Left ventricle myocardium inferior (tissue), 1 donor: ENCODE data around the gene ABHD5. TPM values are rescaled to one million over a fixed set of nuclear protein-coding genes. Genes with fewer than 3 reads are reported as not detected.

Experiments
- DNase-seq: peaks from one replicate; pipeline ENCODE4 v3.0.0-alpha.2; 2020
- H3K27ac ChIP-seq: fragments of 200-600 bp; replicated peaks from 2 replicates; pipeline ENCODE4 v1.8.0; 2021
- H3K27me3 ChIP-seq: fragments of 200-600 bp; 2 replicates; pipeline ENCODE4 v1.8.0; 2021; ENCODE audit warnings: low read depth
- H3K36me3 ChIP-seq: fragments of 200-600 bp; 2 replicates; pipeline ENCODE4 v1.8.0; 2021
- H3K4me1 ChIP-seq: fragments of 200-600 bp; 2 replicates; pipeline ENCODE4 v1.8.0; 2021
- H3K4me3 ChIP-seq: fragments of 200-600 bp; 2 replicates; pipeline ENCODE4 v1.8.0; 2021; ENCODE audit warnings: mild to moderate bottlenecking, moderate library complexity
- H3K9me3 ChIP-seq: fragments of 200-600 bp; replicated peaks from 2 replicates; pipeline ENCODE4 v1.8.0; 2021
- intact Hi-C: fragments of 100-400 bp; cut with micrococcal nuclease; formaldehyde crosslinking; loops from one replicate; pipeline ENCODE4 v1.11.0; 2022
- total RNA-seq: library from RNA; stranded (reverse); fragmentation: NEBNext Ultra II Directional; extraction: Animal tissue kit (Norgen Biotek cat#: 25700); gene quantifications from one replicate; pipeline ENCODE4 v1.2.1, GENCODE V29; 2021
- TF ChIP-seq, protein P1 (sequence below): fragments of 200-600 bp; IDR thresholded peaks from 2 replicates; pipeline ENCODE4 v1.8.0; 2021; ENCODE audit warnings: antibody characterized with exemption, mild to moderate bottlenecking, borderline replicate concordance
- donor health status: DM: no; HTN: yes; CAD: no; lungs with severe emphysema.

The ABHD5 gene
- total RNA-seq, 1 donor from 2014 or later, result 24.1 TPM

DNA sequence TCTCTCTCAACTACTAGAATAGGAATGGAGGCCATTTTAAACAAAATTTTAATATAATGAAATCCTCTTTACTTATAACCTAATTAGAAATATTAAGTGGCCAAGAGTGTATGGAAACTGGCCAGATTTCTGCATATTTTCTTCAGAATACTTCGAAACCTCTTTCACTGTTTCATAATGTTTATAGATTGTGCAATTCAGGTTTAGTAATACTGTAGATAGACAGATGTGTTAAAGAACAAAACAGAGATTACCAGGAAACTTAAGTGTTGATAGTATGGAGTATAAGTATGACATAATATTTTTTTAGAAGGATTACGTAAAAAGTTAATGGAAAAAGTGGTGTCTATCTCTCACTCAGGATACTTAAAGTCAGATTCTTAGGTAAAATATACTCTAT, 4.7 kb downstream of the ABHD5 start:
- intact Hi-C loops, result no loop called here
- H3K27ac ChIP-seq, result peak overlapping the region; percentile 20
- TF ChIP-seq, protein P1, sequence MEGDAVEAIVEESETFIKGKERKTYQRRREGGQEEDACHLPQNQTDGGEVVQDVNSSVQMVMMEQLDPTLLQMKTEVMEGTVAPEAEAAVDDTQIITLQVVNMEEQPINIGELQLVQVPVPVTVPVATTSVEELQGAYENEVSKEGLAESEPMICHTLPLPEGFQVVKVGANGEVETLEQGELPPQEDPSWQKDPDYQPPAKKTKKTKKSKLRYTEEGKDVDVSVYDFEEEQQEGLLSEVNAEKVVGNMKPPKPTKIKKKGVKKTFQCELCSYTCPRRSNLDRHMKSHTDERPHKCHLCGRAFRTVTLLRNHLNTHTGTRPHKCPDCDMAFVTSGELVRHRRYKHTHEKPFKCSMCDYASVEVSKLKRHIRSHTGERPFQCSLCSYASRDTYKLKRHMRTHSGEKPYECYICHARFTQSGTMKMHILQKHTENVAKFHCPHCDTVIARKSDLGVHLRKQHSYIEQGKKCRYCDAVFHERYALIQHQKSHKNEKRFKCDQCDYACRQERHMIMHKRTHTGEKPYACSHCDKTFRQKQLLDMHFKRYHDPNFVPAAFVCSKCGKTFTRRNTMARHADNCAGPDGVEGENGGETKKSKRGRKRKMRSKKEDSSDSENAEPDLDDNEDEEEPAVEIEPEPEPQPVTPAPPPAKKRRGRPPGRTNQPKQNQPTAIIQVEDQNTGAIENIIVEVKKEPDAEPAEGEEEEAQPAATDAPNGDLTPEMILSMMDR, result no peak

GRCh38 chr3:43695863-43696262, 5.1 kb downstream of the ABHD5 start:
- Histone ChIP-seq H3K27me3 (no peaks in the 10 kb centered on the region), H3K4me3 (no peak overlapping the region), H3K27ac (peak overlapping the region; percentile 20), H3K4me1 (peaks cover 42% of the 10 kb centered on the region), H3K9me3 (no peaks in the 10 kb centered on the region), H3K36me3 (peaks cover 2% of the 10 kb centered on the region)
- TF ChIP-seq, protein P1, result no peak
- no peak for DNase-seq
- intact Hi-C loops, result no loop called here

More for the DNA sequence above, 4.7 kb downstream of the ABHD5 start:
- Histone ChIP-seq H3K4me1 (peaks cover 43% of the 10 kb centered on the region), H3K9me3 (no peaks in the 10 kb centered on the region), H3K27me3 (no peaks in the 10 kb centered on the region), H3K36me3 (no peaks in the 10 kb centered on the region), H3K4me3 (no peak overlapping the region)
- DNase-seq, result no peak

DNA sequence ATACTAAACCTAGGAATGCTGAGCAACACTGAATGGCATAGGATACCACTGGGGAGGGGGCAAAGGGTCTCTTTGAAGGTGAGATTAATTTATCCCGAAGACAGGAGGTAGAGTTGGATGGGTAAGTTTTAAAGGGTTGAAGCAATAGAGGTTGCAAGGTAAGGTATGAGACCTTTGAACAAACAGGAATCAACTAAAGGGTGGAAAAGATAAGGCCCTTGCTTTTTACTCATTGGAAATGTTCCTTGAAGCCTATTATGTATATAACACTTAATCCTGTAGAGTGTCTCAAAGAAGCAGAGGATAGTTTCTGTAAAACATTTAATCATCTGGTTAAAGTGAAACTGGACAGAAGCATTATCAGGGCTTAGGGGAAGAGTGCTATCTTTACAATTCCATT, 5.7 kb downstream of the ABHD5 start:
- no peak overlapping the region for H3K4me3 ChIP-seq
- peaks cover 8% of the 10 kb centered on the region for H3K36me3 ChIP-seq
- intact Hi-C loops, result no loop called here
- TF ChIP-seq, protein P1, result no peak
- no peaks in the 10 kb centered on the region for H3K27me3 ChIP-seq
- peaks cover 36% of the 10 kb centered on the region for H3K4me1 ChIP-seq
- DNase-seq, result no peak
- H3K9me3 ChIP-seq, result no peaks in the 10 kb centered on the region
- no peak overlapping the region for H3K27ac ChIP-seq

GRCh38 chr3:43696881-43697280, 6.1 kb downstream of the ABHD5 start:
- TF ChIP-seq, protein P1, result no peak
- Histone ChIP-seq H3K27me3 (no peaks in the 10 kb centered on the region), H3K36me3 (peaks cover 11% of the 10 kb centered on the region), H3K4me1 (peaks cover 32% of the 10 kb centered on the region), H3K4me3 (no peak overlapping the region), H3K27ac (no peak overlapping the region), H3K9me3 (no peaks in the 10 kb centered on the region)
- intact Hi-C loops, result no loop called here
- DNase-seq, result no peak

- Histone ChIP-seq H3K27ac (no peak overlapping the region), H3K9me3 (no peaks in the 10 kb centered on the region), H3K27me3 (no peaks in the 10 kb centered on the region), H3K36me3 (peaks cover 32% of the 10 kb centered on the region), H3K4me3 (no peak overlapping the region), H3K4me1 (peaks cover 30% of the 10 kb centered on the region)
- no peak for DNase-seq
- TF ChIP-seq, protein P1, result no peak
- intact Hi-C loops, result no loop called here
Observed at GRCh38 chr3:43699864-43700263, 9.1 kb downstream of the ABHD5 start.

DNA sequence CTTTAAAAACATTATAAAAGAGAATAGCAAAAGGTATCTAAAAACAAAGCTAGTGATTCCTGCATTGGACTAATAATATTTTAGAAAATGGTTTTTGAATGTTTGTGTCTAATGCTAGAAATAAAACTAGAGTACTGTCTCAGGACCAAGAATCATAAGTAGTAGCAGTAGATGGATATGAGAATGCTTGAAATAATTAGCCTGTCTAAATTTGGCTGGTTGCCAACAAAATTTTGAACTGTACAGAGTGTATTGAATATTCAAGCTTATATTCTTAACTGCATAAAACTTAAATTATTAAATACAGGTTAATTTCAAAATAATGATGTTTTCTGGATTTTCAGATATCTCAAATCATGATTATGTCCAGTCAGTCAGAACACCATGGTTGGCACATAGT, 14.0 kb downstream of the ABHD5 start:
- Histone ChIP-seq H3K27me3 (no peaks in the 10 kb centered on the region), H3K4me1 (peaks cover 9% of the 10 kb centered on the region), H3K4me3 (no peak overlapping the region), H3K27ac (no peak overlapping the region), H3K36me3 (peaks cover 40% of the 10 kb centered on the region), H3K9me3 (no peaks in the 10 kb centered on the region)
- no peak for DNase-seq
- intact Hi-C loops, result no loop called here
- TF ChIP-seq, protein P1, result no peak
